Ovary (tissue), 3 donors: ENCODE data around the gene DGKI.

Experiments
- CTCF ChIP-seq, 3 donors: fragments of 450-650 bp in 2 of 3; fragments of 200-600 bp in 1 of 3; IDR thresholded peaks; one replicate each; pipeline versions ENCODE4 v1.5.1 to v1.8.0; 2016 to 2022; ENCODE audit warnings: antibody characterized with exemption in 3 of 3, mild to moderate bottlenecking in 1 of 3
- EP300 ChIP-seq: sonication (generic); formaldehyde crosslinking; IDR thresholded peaks from one replicate; pipeline ENCODE4 v1.6.1; 2017; ENCODE audit warnings: antibody characterized with exemption
- POLR2A ChIP-seq: fragments of 450-650 bp; IDR thresholded peaks from one replicate; pipeline ENCODE4 v1.6.1; 2017; ENCODE audit warnings: antibody characterized with exemption, mild to moderate bottlenecking, moderate library complexity
- donor health status: DM: no; HTN: no; CAD: no.

GRCh38 chr7:137546671-137547070, 300.1 kb downstream of the DGKI start:
- no peak for TF ChIP-seq CTCF (IDR thresholded peaks at IDR 0.05)
- TF ChIP-seq POLR2A, result no peak
- no peak for TF ChIP-seq EP300
